HG03139 (cell line): ENCODE results near the gene CRK.
"Not testable (repeated sequence)": the region's sequence is repeated elsewhere in the genome, so short reads cannot be mapped to it uniquely, and the experiment has no call there.

Experiments used
- ATAC-seq: cut with Tn5 transposase; IDR thresholded peaks from one replicate; pipeline ENCODE4 v1.9.1; 2021; ENCODE audit not compliant: unreplicated experiment

Gene CRK

GRCh38 chr17:1431631-1432104 is 24.4 kb downstream of the CRK start:
- no peak for ATAC-seq

GRCh38 chr17:1423456-1424135 is 32.4 kb downstream of the CRK start:
- ATAC-seq: no peak

- ATAC-seq: no peak
Measured at GRCh38 chr17:1422885-1423284, 33.1 kb downstream of the CRK start.

GRCh38 chr17:1421470-1421869 is 34.6 kb downstream of the CRK start:
- ATAC-seq: no peak

GRCh38 chr17:1420981-1421380 is 35.1 kb downstream of the CRK start:
- ATAC-seq: no peak

GRCh38 chr17:1420163-1420562 is 35.9 kb downstream of the CRK start:
- no peak for ATAC-seq

- ATAC-seq: not testable (repeated sequence)
Measured at GRCh38 chr17:1418476-1418875, 37.6 kb downstream of the CRK start.

- ATAC-seq: no peak
Measured at GRCh38 chr17:1416414-1416813, 39.6 kb downstream of the CRK start.

- no peak for ATAC-seq
Measured at GRCh38 chr17:1414634-1415033, 41.4 kb downstream of the CRK start.

GRCh38 chr17:1414001-1414574 is 41.9 kb downstream of the CRK start:
- ATAC-seq: no peak

- no peak for ATAC-seq
Measured at GRCh38 chr17:1413281-1413791, 42.7 kb downstream of the CRK start.

- no peak for ATAC-seq
Measured at GRCh38 chr17:1412185-1413110, 43.6 kb downstream of the CRK start.

GRCh38 chr17:1402262-1402586 is 53.8 kb downstream of the CRK start:
- no peak for ATAC-seq

- peak; percentile 88 for ATAC-seq
Measured at GRCh38 chr17:1399679-1400512, 56.1 kb downstream of the CRK start, which contains the start of gene YWHAE. TSS of gene YWHAE (minus strand) at chr17:1400222. CDS start at chr17:1400110, 112 bp downstream.

- no peak for ATAC-seq
Measured at GRCh38 chr17:1398931-1399678, 56.9 kb downstream of the CRK start.

- ATAC-seq: no peak
Measured at GRCh38 chr17:1398028-1398427, 58.0 kb downstream of the CRK start.

GRCh38 chr17:1395876-1396665 is 60.0 kb downstream of the CRK start:
- not testable (repeated sequence) for ATAC-seq

- ATAC-seq: no peak
Measured at GRCh38 chr17:1391577-1391976, 64.5 kb downstream of the CRK start.
